Measurements from ENCODE around the gene MTCP1.

- no peak for TF ChIP-seq CTCF (IDR thresholded peaks at IDR 0.05)
- TF ChIP-seq POLR2A (IDR thresholded peaks at IDR 0.05): no peak
These were observed 44.6 kb downstream of the MTCP1 start for GRCh38 chrX:155026420-155026726.
